Large intestine (tissue), 12 donors: Measurements from ENCODE around the gene SERPINA3. TPM values are rescaled to one million over a fixed set of nuclear protein-coding genes. Genes with fewer than 3 reads are reported as not detected.

Experiments
- DNase-seq, 2 donors: peaks; one replicate each; pipeline versions ENCODE4 v3.0.0 to v3.0.0-alpha.2; 2013
- H3K27ac ChIP-seq: one replicate; pipeline ENCODE4 v1.5.1; 2013; ENCODE audit warnings: low read length
- H3K27me3 ChIP-seq: 2 replicates; pipeline ENCODE4 v1.6.1; 2013; ENCODE audit warnings: low read length; ENCODE audit not compliant: control insufficient read depth, insufficient read depth
- H3K36me3 ChIP-seq: 2 replicates; pipeline ENCODE4 v1.6.1; 2013; ENCODE audit warnings: low read length; ENCODE audit not compliant: control insufficient read depth, insufficient read depth
- H3K4me1 ChIP-seq: one replicate; pipeline ENCODE4 v1.6.1; 2013; ENCODE audit warnings: low read length; ENCODE audit not compliant: control insufficient read depth, insufficient read depth
- H3K4me3 ChIP-seq: one replicate; pipeline ENCODE4 v1.5.1; 2013; ENCODE audit warnings: low read length
- H3K9me3 ChIP-seq: one replicate; pipeline ENCODE4 v1.6.1; 2013; ENCODE audit warnings: mild to moderate bottlenecking, low read depth, low read length, moderate library complexity; ENCODE audit not compliant: control insufficient read depth
- WGBS: methylation state at CpG from one replicate; pipeline ENCODE4 v1.1.5; 2013; ENCODE audit warnings: low lambda C conversion rate; ENCODE audit not compliant: insufficient coverage; 5-methylcytosine and 5-hydroxymethylcytosine counted together
- long read RNA-seq, 11 donors: transcript quantifications; one replicate each; lab custom pipeline, GENCODE V29; 2026
- polyA plus RNA-seq: library from polyadenylated mRNA; unstranded; fragments of 120-200 nt; gene quantifications from one replicate; pipeline ENCODE4 v1.2.1, GENCODE V29; 2013

Gene SERPINA3
- 0.51 TPM for polyA plus RNA-seq
- long read RNA-seq, donor 1: 0 reads
- long read RNA-seq, donor 2: 0 reads
- long read RNA-seq, donor 3: 0 reads
- long read RNA-seq, donor 4: 0 reads
- long read RNA-seq, donor 5: 0 reads
- long read RNA-seq, donor 6: 0 reads
- long read RNA-seq, donor 7: 0 reads
- long read RNA-seq, donor 8: 0 reads
- long read RNA-seq, donor 9: 0 reads
- long read RNA-seq, donor 10: 0 reads
- long read RNA-seq, donor 11: 0 reads

GRCh38 chr14:94612174-94612573 is at the start of gene SERPINA3:
Gene SERPINA3, plus strand, starts transcription at chr14:94612391. Its CDS starts 2,051 bp downstream, at chr14:94614442.
- Histone ChIP-seq H3K4me3 (no peak within 1 kb of the TSS), H3K27ac (no peak within 1 kb of the TSS)

DNA sequence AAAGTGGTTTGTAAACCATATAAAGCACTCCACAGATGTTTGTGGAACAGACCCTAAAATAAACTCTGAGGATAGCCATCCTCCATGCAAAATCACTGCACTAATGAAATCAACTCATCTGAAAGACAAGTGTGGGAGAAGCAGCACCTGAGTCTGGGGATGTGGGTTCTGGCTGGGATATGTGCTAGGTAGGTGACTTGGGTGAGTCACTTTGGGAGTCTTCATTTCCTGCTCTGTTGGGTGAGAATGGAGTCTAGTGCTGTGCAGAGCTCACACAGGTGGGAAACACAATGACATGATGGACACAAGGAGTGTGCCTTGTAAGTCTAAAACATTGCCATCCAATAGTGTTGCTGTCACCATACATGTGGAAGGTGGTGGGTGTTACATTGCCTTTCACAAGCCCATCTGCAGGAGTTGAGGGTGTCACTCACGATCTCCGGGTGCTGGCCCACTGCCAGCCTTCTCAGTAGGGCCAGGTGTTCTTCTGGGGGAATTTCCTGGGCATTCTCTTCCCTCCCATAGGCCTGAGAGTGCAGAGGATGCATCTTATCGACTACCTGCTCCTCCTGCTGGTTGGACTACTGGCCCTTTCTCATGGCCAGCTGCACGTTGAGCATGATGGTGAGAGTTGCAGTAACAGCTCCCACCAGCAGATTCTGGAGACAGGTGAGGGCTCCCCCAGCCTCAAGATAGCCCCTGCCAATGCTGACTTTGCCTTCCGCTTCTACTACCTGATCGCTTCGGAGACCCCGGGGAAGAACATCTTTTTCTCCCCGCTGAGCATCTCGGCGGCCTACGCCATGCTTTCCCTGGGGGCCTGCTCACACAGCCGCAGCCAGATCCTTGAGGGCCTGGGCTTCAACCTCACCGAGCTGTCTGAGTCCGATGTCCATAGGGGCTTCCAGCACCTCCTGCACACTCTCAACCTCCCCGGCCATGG is 49.0 kb upstream of the SERPINA3 start:
- WGBS: no CpG with 5 or more reads among the region's 16 CpGs
- Histone ChIP-seq H3K27me3 (no peaks in the 10 kb centered on the region), H3K36me3 (peaks cover 6% of the 10 kb centered on the region), H3K4me3 (no peak overlapping the region), H3K9me3 (no peaks in the 10 kb centered on the region), H3K4me1 (peaks cover 11% of the 10 kb centered on the region), H3K27ac (no peak overlapping the region)
- DNase-seq: no peak

More at GRCh38 chr14:94612174-94612573, at the start of gene SERPINA3:
- H3K9me3 ChIP-seq: no peaks in the 10 kb centered on the region
- no peaks in the 10 kb centered on the region for H3K36me3 ChIP-seq
- no peaks in the 10 kb centered on the region for H3K27me3 ChIP-seq
- H3K4me1 ChIP-seq: peaks cover 3% of the 10 kb centered on the region
- no CpG with 5 or more reads among the region's 4 CpGs for WGBS
- DNase-seq: no peak

GRCh38 chr14:94564381-94564780 is 47.8 kb upstream of the SERPINA3 start:
- peaks cover 11% of the 10 kb centered on the region for H3K4me1 ChIP-seq
- H3K36me3 ChIP-seq: peaks cover 8% of the 10 kb centered on the region
- H3K4me3 ChIP-seq: no peak overlapping the region
- H3K9me3 ChIP-seq: no peaks in the 10 kb centered on the region
- H3K27ac ChIP-seq: no peak overlapping the region
- no peak for DNase-seq
- H3K27me3 ChIP-seq: no peaks in the 10 kb centered on the region

GRCh38 chr14:94568186-94568585 is 44.0 kb upstream of the SERPINA3 start:
- Histone ChIP-seq H3K27ac (no peak overlapping the region), H3K4me1 (no peaks in the 10 kb centered on the region), H3K9me3 (no peaks in the 10 kb centered on the region), H3K4me3 (no peak overlapping the region), H3K36me3 (peaks cover 12% of the 10 kb centered on the region), H3K27me3 (no peaks in the 10 kb centered on the region)
- no CpG with 5 or more reads among the region's 9 CpGs for WGBS
- no peak for DNase-seq

DNA sequence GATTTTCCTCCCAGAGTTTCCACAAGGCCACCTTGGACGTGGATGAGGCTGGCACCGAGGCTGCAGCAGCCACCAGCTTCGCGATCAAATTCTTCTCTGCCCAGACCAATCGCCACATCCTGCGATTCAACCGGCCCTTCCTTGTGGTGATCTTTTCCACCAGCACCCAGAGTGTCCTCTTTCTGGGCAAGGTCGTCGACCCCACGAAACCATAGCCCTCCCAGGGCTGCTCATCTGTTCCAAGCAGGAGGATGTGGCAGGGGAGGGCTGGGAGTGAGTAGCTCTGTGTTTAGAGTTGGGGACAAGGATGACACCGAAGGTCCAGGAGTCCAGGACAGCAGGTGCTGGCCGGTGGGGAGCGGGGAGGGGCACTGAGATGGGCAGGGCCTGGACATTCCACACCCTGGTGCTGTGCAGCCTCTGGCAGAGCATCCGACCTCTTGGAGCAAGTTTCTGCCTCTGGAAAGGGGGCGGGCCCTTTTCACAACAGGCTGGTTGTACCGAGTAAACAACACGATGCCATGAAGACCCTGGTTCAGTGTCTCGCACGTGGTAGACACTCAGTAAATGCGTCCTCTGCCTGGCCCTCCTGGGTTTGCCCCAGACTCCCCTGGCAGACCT is 42.7 kb upstream of the SERPINA3 start:
- Histone ChIP-seq H3K9me3 (no peaks in the 10 kb centered on the region), H3K27ac (no peak overlapping the region), H3K4me1 (peaks cover 6% of the 10 kb centered on the region), H3K36me3 (peaks cover 9% of the 10 kb centered on the region), H3K4me3 (no peak overlapping the region), H3K27me3 (no peaks in the 10 kb centered on the region)
- DNase-seq: no peak
- 100% methylated on average over 1 of the region's 20 CpGs for WGBS

GRCh38 chr14:94570002-94570400 is 42.2 kb upstream of the SERPINA3 start:
- no peak for DNase-seq
- no CpG with 5 or more reads among the region's 6 CpGs for WGBS
- Histone ChIP-seq H3K9me3 (no peaks in the 10 kb centered on the region), H3K4me1 (peaks cover 6% of the 10 kb centered on the region), H3K27ac (no peak overlapping the region), H3K27me3 (no peaks in the 10 kb centered on the region), H3K36me3 (peaks cover 9% of the 10 kb centered on the region), H3K4me3 (no peak overlapping the region)

- Histone ChIP-seq H3K36me3 (peaks cover 9% of the 10 kb centered on the region), H3K4me3 (no peak overlapping the region), H3K9me3 (no peaks in the 10 kb centered on the region), H3K4me1 (peaks cover 6% of the 10 kb centered on the region), H3K27me3 (no peaks in the 10 kb centered on the region), H3K27ac (no peak overlapping the region)
- no CpG with 5 or more reads among the region's 9 CpGs for WGBS
- no peak for DNase-seq
Observed at GRCh38 chr14:94570440-94570839, 41.8 kb upstream of the SERPINA3 start.

- Histone ChIP-seq H3K4me1 (peaks cover 6% of the 10 kb centered on the region), H3K27ac (no peak overlapping the region), H3K36me3 (peaks cover 9% of the 10 kb centered on the region), H3K9me3 (no peaks in the 10 kb centered on the region), H3K27me3 (no peaks in the 10 kb centered on the region), H3K4me3 (no peak overlapping the region)
- no CpG with 5 or more reads among the region's 7 CpGs for WGBS
- DNase-seq: no peak
Observed at GRCh38 chr14:94571395-94571794, 40.8 kb upstream of the SERPINA3 start.

DNA sequence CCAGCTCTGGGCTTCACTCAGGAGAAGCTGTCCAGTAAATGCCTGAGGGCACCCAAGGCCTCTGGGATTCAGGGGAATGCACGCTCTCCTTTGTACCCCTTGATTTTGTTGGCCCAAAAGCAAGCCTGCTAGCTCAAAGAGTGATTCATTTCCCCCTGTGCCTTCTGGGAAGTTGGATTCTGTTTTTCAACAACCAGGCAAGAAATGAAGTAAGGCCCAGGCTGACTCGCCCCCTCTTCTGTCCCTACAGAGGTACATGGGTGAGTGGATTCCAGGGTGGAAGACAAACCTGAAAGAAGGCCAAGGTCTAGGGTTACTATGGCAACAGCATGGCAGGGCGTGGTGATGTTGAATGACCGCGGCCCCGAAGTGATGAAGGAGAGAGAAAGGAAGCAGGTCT is 40.2 kb upstream of the SERPINA3 start:
- WGBS: no CpG with 5 or more reads among the region's 6 CpGs
- H3K27ac ChIP-seq: no peak overlapping the region
- H3K4me1 ChIP-seq: peaks cover 6% of the 10 kb centered on the region
- peaks cover 8% of the 10 kb centered on the region for H3K36me3 ChIP-seq
- no peaks in the 10 kb centered on the region for H3K9me3 ChIP-seq
- DNase-seq: no peak
- H3K4me3 ChIP-seq: no peak overlapping the region
- H3K27me3 ChIP-seq: no peaks in the 10 kb centered on the region

DNA sequence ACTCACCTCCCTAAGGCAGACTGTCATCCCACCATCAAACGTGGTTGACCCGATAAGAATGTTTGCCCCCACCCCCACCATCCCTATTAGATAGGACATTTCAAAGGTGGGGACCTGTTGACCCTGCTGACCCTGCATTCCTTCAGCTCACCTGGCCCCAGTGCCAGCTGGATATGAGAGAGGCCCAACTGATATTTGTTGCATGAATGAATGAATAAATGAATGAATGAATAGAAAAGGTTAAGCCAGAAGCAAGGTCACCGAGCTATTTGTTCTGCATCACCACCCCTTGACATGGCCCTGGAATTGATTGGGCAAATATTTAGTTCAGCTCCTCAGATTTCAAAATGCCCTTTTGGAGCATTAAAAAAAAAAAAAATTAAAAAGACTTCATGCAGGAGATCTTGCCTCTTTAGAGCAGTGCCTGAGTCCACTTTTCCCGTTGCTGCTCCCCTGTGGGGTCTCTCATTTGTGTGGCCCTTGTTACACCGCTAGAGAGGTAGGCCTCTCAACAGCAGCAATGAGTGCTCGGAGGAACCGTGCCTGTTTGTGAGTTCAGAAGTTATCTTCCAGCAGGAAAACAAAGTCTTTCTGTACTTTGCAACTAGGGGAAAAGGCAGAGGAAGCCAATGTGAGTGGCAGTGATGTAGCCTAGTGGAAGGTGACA is 39.4 kb upstream of the SERPINA3 start:
- H3K27ac ChIP-seq: no peak overlapping the region

More for the DNA sequence above, 39.4 kb upstream of the SERPINA3 start:
- Histone ChIP-seq H3K27me3 (no peaks in the 10 kb centered on the region), H3K4me1 (peaks cover 6% of the 10 kb centered on the region), H3K4me3 (no peak overlapping the region), H3K36me3 (peaks cover 6% of the 10 kb centered on the region), H3K9me3 (no peaks in the 10 kb centered on the region)
- WGBS: 50% methylated on average over 5 of the region's 7 CpGs
- peak in 1 of 2 donors; percentile 39 for DNase-seq
